ENCODE measurements around the gene TRAF3IP1. TPM values are rescaled to one million over a fixed set of nuclear protein-coding genes. Genes with fewer than 3 reads are reported as not detected.

TRAF3IP1 gene
- total and polyA plus RNA-seq, 2 of the 13 experiments (the other 11 are each of a cell fraction or from before 2014, with no cell fraction given) = 4.1 to 12.9 TPM

DNA sequence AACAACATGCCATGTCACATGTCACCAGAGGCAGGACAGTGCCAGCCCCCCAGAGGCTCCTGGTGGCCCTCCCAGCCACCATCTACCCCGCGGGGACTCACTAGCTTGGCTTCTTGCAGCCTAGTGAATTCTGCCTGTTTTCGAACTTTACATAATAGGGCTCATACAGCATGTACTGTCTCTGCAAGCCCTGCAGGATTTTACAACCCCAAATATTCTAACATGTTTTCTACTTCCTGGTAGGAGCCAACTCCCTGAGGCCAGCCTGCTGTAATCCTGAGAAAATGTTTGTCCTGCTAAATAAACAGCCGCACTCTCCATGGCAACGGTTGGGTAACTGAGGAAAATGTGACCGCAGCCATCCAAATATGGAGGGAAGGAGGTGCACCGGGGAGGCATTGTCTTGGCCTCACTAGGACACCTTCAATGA, 34.6 kb upstream of the TRAF3IP1 start (continued):
- TF ChIP-seq HMG20B (CRISPR knock-in tag; conservative IDR thresholded peaks at IDR 0.05) (0 out of 2 replicates have a peak, but pooled peaks have one; percentile 53), NFYC (CRISPR knock-in tag; IDR thresholded peaks at IDR 0.05) (0 out of 2 replicates have a peak, but pooled peaks have one; percentile 24), MEF2D (CRISPR knock-in tag; IDR thresholded peaks at IDR 0.05) (no peak), ZNF260 (CRISPR knock-in tag; IDR thresholded peaks at IDR 0.05; ENCODE audit: borderline replicate concordance, low read depth) (no peak), STAG1 (CRISPR knock-in tag; IDR thresholded peaks at IDR 0.05) (no peak), ZNF20 (CRISPR knock-in tag; IDR thresholded peaks at IDR 0.05) (no peak), KLF9 (CRISPR knock-in tag; IDR thresholded peaks at IDR 0.05; ENCODE audit: low read depth) (no peak), ZNF550 (CRISPR knock-in tag; IDR thresholded peaks at IDR 0.05; ENCODE audit: borderline replicate concordance) (no peak), GABPA (IDR thresholded peaks at IDR 0.05; ENCODE audit: low read depth, low read length) (no peak), GABPA (CRISPR knock-in tag; IDR thresholded peaks at IDR 0.05; ENCODE audit: low read depth) (0 out of 2 replicates have a peak, but pooled peaks have one; percentile 19), SAP130 (CRISPR knock-in tag; IDR thresholded peaks at IDR 0.05; ENCODE audit: low read depth) (peak; percentile 100), ZNF256 (CRISPR knock-in tag; conservative IDR thresholded peaks at IDR 0.05) (no peak), BATF2 (CRISPR knock-in tag; IDR thresholded peaks at IDR 0.05) (no peak), MATR3 (CRISPR knock-in tag; IDR thresholded peaks at IDR 0.05) (no peak), ZNF180 (CRISPR knock-in tag; IDR thresholded peaks at IDR 0.05; ENCODE audit: borderline replicate concordance, low read depth) (no peak), ONECUT2 (CRISPR knock-in tag; IDR thresholded peaks at IDR 0.05) (no peak), ATF4 (CRISPR knock-in tag; IDR thresholded peaks at IDR 0.05) (peak in 1 of 2 experiments; percentile 94; a peak in 2 of 4 replicates), ATF3 (CRISPR knock-in tag; IDR thresholded peaks at IDR 0.05) (no peak; the same call in 1 of the 2 replicates), FIP1L1 (IDR thresholded peaks at IDR 0.05; ENCODE audit: borderline replicate concordance, insufficient read depth, low read depth, low read length) (0 out of 2 replicates have a peak, but pooled peaks have one; percentile 44), ZNF432 (CRISPR knock-in tag; IDR thresholded peaks at IDR 0.05; ENCODE audit: borderline replicate concordance) (no peak), ZNF512 (CRISPR knock-in tag; IDR thresholded peaks at IDR 0.05) (no peak), ZNF780A (CRISPR knock-in tag; IDR thresholded peaks at IDR 0.05) (no peak)
- TF ChIP-seq, protein P1, sequence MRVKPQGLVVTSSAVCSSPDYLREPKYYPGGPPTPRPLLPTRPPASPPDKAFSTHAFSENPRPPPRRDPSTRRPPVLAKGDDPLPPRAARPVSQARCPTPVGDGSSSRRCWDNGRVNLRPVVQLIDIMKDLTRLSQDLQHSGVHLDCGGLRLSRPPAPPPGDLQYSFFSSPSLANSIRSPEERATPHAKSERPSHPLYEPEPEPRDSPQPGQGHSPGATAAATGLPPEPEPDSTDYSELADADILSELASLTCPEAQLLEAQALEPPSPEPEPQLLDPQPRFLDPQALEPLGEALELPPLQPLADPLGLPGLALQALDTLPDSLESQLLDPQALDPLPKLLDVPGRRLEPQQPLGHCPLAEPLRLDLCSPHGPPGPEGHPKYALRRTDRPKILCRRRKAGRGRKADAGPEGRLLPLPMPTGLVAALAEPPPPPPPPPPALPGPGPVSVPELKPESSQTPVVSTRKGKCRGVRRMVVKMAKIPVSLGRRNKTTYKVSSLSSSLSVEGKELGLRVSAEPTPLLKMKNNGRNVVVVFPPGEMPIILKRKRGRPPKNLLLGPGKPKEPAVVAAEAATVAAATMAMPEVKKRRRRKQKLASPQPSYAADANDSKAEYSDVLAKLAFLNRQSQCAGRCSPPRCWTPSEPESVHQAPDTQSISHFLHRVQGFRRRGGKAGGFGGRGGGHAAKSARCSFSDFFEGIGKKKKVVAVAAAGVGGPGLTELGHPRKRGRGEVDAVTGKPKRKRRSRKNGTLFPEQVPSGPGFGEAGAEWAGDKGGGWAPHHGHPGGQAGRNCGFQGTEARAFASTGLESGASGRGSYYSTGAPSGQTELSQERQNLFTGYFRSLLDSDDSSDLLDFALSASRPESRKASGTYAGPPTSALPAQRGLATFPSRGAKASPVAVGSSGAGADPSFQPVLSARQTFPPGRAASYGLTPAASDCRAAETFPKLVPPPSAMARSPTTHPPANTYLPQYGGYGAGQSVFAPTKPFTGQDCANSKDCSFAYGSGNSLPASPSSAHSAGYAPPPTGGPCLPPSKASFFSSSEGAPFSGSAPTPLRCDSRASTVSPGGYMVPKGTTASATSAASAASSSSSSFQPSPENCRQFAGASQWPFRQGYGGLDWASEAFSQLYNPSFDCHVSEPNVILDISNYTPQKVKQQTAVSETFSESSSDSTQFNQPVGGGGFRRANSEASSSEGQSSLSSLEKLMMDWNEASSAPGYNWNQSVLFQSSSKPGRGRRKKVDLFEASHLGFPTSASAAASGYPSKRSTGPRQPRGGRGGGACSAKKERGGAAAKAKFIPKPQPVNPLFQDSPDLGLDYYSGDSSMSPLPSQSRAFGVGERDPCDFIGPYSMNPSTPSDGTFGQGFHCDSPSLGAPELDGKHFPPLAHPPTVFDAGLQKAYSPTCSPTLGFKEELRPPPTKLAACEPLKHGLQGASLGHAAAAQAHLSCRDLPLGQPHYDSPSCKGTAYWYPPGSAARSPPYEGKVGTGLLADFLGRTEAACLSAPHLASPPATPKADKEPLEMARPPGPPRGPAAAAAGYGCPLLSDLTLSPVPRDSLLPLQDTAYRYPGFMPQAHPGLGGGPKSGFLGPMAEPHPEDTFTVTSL (CRISPR knock-in tag; IDR thresholded peaks at IDR 0.05; ENCODE audit: borderline replicate concordance) = peak; percentile 57; the same call in 1 of the 2 replicates
